GM12865 (cell line): ENCODE results near the gene ATG9A.

Source experiments
- DNase-seq: peaks from one replicate; pipeline ENCODE4 v3.0.0; 2010; ENCODE audit warnings: low read depth
- H3K4me3 ChIP-seq: 2 replicates; pipeline ENCODE4 v1.5.1; 2011; ENCODE audit warnings: mild to moderate bottlenecking, low read depth, low read length, control low read depth
- TF ChIP-seq, protein P1 (sequence below): IDR thresholded peaks from 2 replicates; pipeline ENCODE4 v1.5.1; 2011; ENCODE audit warnings: low read length, control low read depth, low read depth, inconsistent platforms; ENCODE audit not compliant: insufficient read depth; ENCODE audit errors: missing control alignments

ATG9A gene

GRCh38 chr2:219214141-219214540 is 15.3 kb downstream of the ATG9A start:
- no peak for DNase-seq
- TF ChIP-seq, protein P1, sequence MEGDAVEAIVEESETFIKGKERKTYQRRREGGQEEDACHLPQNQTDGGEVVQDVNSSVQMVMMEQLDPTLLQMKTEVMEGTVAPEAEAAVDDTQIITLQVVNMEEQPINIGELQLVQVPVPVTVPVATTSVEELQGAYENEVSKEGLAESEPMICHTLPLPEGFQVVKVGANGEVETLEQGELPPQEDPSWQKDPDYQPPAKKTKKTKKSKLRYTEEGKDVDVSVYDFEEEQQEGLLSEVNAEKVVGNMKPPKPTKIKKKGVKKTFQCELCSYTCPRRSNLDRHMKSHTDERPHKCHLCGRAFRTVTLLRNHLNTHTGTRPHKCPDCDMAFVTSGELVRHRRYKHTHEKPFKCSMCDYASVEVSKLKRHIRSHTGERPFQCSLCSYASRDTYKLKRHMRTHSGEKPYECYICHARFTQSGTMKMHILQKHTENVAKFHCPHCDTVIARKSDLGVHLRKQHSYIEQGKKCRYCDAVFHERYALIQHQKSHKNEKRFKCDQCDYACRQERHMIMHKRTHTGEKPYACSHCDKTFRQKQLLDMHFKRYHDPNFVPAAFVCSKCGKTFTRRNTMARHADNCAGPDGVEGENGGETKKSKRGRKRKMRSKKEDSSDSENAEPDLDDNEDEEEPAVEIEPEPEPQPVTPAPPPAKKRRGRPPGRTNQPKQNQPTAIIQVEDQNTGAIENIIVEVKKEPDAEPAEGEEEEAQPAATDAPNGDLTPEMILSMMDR = no peak
- no peak overlapping the region for H3K4me3 ChIP-seq

GRCh38 chr2:219213486-219214071 is 15.9 kb downstream of the ATG9A start:
- no peak for DNase-seq
- TF ChIP-seq, protein P1 = no peak
- H3K4me3 ChIP-seq = no peak overlapping the region

- no peak overlapping the region for H3K4me3 ChIP-seq
- TF ChIP-seq, protein P1 = no peak
- no peak for DNase-seq
Measured at GRCh38 chr2:219213026-219213415, 16.4 kb downstream of the ATG9A start.

- TF ChIP-seq, protein P1 = no peak
- no peak for DNase-seq
- H3K4me3 ChIP-seq = no peak overlapping the region
Measured at GRCh38 chr2:219210886-219211362, 18.5 kb downstream of the ATG9A start.

- H3K4me3 ChIP-seq = no peak overlapping the region
- TF ChIP-seq, protein P1 = no peak
Measured at GRCh38 chr2:219210196-219210885, 19.1 kb downstream of the ATG9A start.

DNA sequence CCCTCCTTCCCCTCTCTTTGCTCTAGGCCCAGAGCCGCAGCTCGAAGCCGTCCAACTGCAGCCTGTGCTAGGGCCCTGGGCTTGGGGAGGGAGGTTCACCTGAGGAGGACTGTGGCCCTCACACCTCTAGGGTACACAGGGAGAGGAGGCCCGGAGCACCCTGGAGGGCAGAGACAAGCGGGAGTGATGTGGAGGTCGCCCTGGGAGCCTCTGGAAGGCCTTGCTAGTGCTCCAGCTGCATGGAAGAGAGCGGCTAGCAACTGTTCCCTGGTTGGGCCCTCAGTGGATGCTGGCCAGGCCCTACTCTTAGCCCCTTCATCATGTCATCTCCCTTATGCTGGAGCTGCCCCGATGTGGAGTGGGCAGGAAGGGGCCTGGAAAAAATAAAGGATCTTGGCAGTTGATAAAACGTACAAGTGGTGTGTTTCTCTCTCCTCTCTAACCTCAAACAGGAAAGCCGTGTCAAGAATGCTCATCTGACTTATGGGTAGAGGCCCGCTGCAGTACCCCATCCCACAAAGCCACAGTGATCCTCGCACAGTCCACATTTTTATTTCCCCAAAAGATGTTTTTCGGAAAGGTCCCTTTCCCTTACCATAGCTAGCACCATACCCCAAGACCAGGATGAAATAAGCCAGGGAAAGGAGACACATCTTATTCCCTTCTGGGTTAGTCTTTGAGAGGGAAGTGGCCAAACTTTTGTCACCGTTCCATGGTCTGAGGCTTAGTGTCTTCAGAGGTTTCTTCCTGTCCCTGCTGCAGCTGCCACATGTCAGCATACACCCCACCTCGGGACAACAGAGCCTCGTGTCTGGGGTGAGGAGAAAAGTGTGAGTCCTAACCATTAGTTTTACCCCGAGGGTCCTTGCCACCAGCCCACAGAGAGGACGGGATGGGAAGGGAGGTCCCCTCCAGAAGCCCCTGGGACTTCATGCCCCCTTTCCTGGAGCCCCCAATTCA is 19.9 kb downstream of the ATG9A start:
- no peak overlapping the region for H3K4me3 ChIP-seq
- TF ChIP-seq, protein P1 = no peak
- DNase-seq = no peak

More at GRCh38 chr2:219210196-219210885, 19.1 kb downstream of the ATG9A start:
- DNase-seq = no peak
